Smooth muscle cell (in vitro differentiated cells): ENCODE data around the gene GULP1. TPM values are rescaled to one million over a fixed set of nuclear protein-coding genes. Genes with fewer than 3 reads are reported as not detected.

Experiments used
- DNase-seq: peaks from one replicate; lab custom pipeline; 2025; ENCODE audit not compliant: unreplicated experiment; lab: John Stamatoyannopoulos, UW
- H2AFZ ChIP-seq: fragments of 200-600 bp; sonication (generic); 2 replicates; pipeline ENCODE4 v1.6.0; 2016; ENCODE audit warnings: antibody characterized with exemption, low read depth, mild to moderate bottlenecking
- H3F3A ChIP-seq: fragments of 200-600 bp; sonication (generic); 2 replicates; pipeline ENCODE4 v1.6.0; 2017; ENCODE audit warnings: antibody characterized with exemption, low read depth
- H3K27ac ChIP-seq: fragments of 200-600 bp; sonication (generic); 2 replicates; pipeline ENCODE4 v1.5.1; 2016; ENCODE audit warnings: low read depth, mild to moderate bottlenecking
- H3K27me3 ChIP-seq: fragments of 200-600 bp; sonication (generic); 2 replicates; pipeline ENCODE4 v1.6.1; 2016; ENCODE audit warnings: low read depth, mild to moderate bottlenecking
- H3K36me3 ChIP-seq: fragments of 200-600 bp; sonication (generic); 2 replicates; pipeline ENCODE4 v1.5.1; 2016; ENCODE audit warnings: low read depth
- H3K4me1 ChIP-seq: fragments of 200-600 bp; sonication (generic); 2 replicates; pipeline ENCODE4 v1.5.1; 2016; ENCODE audit warnings: low read depth
- H3K4me2 ChIP-seq: fragments of 200-600 bp; sonication (generic); 2 replicates; pipeline ENCODE4 v1.6.0; 2016; ENCODE audit warnings: mild to moderate bottlenecking
- H3K4me3 ChIP-seq: fragments of 200-600 bp; sonication (generic); 2 replicates; pipeline ENCODE4 v1.5.1; 2016; ENCODE audit warnings: mild to moderate bottlenecking
- H3K79me2 ChIP-seq: fragments of 200-600 bp; sonication (generic); 2 replicates; pipeline ENCODE4 v1.6.0; 2016; ENCODE audit warnings: low read depth, mild to moderate bottlenecking
- H3K9ac ChIP-seq: fragments of 200-600 bp; sonication (generic); 2 replicates; pipeline ENCODE4 v1.6.0; 2016; ENCODE audit warnings: low read depth
- H3K9me3 ChIP-seq: fragments of 200-600 bp; sonication (generic); replicated peaks from 2 replicates; pipeline ENCODE4 v1.5.1; 2016; ENCODE audit warnings: low read depth
- H4K20me1 ChIP-seq: fragments of 200-600 bp; sonication (generic); 2 replicates; pipeline ENCODE4 v1.6.0; 2016; ENCODE audit warnings: low read depth
- CTCF ChIP-seq: fragments of 200-600 bp; sonication (generic); IDR thresholded peaks from 2 replicates; pipeline ENCODE4 v1.5.1; 2017; ENCODE audit warnings: borderline replicate concordance, mild to moderate bottlenecking, antibody characterized with exemption; ENCODE audit not compliant: insufficient read depth, poor library complexity, severe bottlenecking
- WGBS: methylation state at CpG from one replicate; pipeline ENCODE4 v1.1.7; 2016; ENCODE audit warnings: low lambda C conversion rate; 5-methylcytosine and 5-hydroxymethylcytosine counted together
- polyA plus RNA-seq: library from polyadenylated mRNA; unstranded; fragments of >200 nt; fragmentation: Nextera tagmentation; extraction: Ambion mirVana; gene quantifications from 2 replicates; pipeline ENCODE4 v1.2.1, GENCODE V29; 2016
- total RNA-seq: library from RNA; depleted of rRNA; stranded (reverse); fragments of >200 nt; gene quantifications from 2 replicates; pipeline ENCODE4 v1.2.3, GENCODE V29; 2014

Gene GULP1
- total and polyA plus RNA-seq, 2 experiments from 2014 or later, result 40.2 to 115 TPM

GRCh38 chr2:188403676-188404075 lies 112.0 kb downstream of the GULP1 start:
- no peak overlapping the region for H3K9ac ChIP-seq
- peaks cover 7% of the 10 kb centered on the region for H3K9me3 ChIP-seq
- DNase-seq, result no peak
- H4K20me1 ChIP-seq, result no peaks in the 10 kb centered on the region
- no peaks in the 10 kb centered on the region for H3K27me3 ChIP-seq
- H3K4me2 ChIP-seq, result no peak overlapping the region
- no peaks in the 10 kb centered on the region for H3F3A ChIP-seq
- H3K4me3 ChIP-seq, result no peak overlapping the region
- H3K27ac ChIP-seq, result peak overlapping the region; percentile 24
- peaks cover 8% of the 10 kb centered on the region for H3K4me1 ChIP-seq
- H2AFZ ChIP-seq, result no peak overlapping the region
- H3K36me3 ChIP-seq, result peaks cover 3% of the 10 kb centered on the region
- H3K79me2 ChIP-seq, result peaks cover 36% of the 10 kb centered on the region
- TF ChIP-seq CTCF, result no peak

- Histone ChIP-seq H3K36me3 (peaks cover 3% of the 10 kb centered on the region), H3K27ac (peak overlapping the region; percentile 24), H3K9me3 (peaks cover 7% of the 10 kb centered on the region), H3K4me2 (no peak overlapping the region), H4K20me1 (no peaks in the 10 kb centered on the region), H2AFZ (no peak overlapping the region), H3F3A (no peaks in the 10 kb centered on the region), H3K4me3 (no peak overlapping the region), H3K4me1 (no peaks in the 10 kb centered on the region), H3K79me2 (peaks cover 36% of the 10 kb centered on the region), H3K9ac (no peak overlapping the region), H3K27me3 (no peaks in the 10 kb centered on the region)
- WGBS, result 89% methylated on average over 5 of the region's 5 CpGs
- no peak for TF ChIP-seq CTCF
- no peak for DNase-seq
Observed at GRCh38 chr2:188404341-188405004, 112.8 kb downstream of the GULP1 start.

- WGBS, result 98% methylated on average over 1 of the region's 1 CpG
- H3K27ac ChIP-seq, result no peak overlapping the region
Observed at GRCh38 chr2:188406414-188406813, 114.7 kb downstream of the GULP1 start.

More at GRCh38 chr2:188406414-188406813, 114.7 kb downstream of the GULP1 start:
- no peaks in the 10 kb centered on the region for H4K20me1 ChIP-seq
- no peak for TF ChIP-seq CTCF
- no peak for DNase-seq
- no peaks in the 10 kb centered on the region for H3K27me3 ChIP-seq
- H3K4me3 ChIP-seq, result no peak overlapping the region
- peaks cover 3% of the 10 kb centered on the region for H3K36me3 ChIP-seq
- no peaks in the 10 kb centered on the region for H3F3A ChIP-seq
- H3K79me2 ChIP-seq, result peaks cover 26% of the 10 kb centered on the region
- no peak overlapping the region for H3K9ac ChIP-seq
- H3K4me1 ChIP-seq, result no peaks in the 10 kb centered on the region
- no peak overlapping the region for H2AFZ ChIP-seq
- H3K4me2 ChIP-seq, result no peak overlapping the region
- peaks cover 7% of the 10 kb centered on the region for H3K9me3 ChIP-seq
